ENCODE measurements around the gene UBE2R2. TPM values are rescaled to one million over a fixed set of nuclear protein-coding genes. Genes with fewer than 3 reads are reported as not detected.

The UBE2R2 gene
- total RNA-seq, 2 donors from 2014 or later, result 39.3 to 61.4 TPM

- no peaks in the 10 kb centered on the region for H3K9me3 Mint-ChIP-seq
- H3K4me3 Mint-ChIP-seq, result no peak overlapping the region
- H3K36me3 Mint-ChIP-seq (ENCODE audit: low read depth), result peaks cover 48% of the 10 kb centered on the region
- no peak for ATAC-seq (replicated peaks)
- no peaks in the 10 kb centered on the region for H3K27me3 Mint-ChIP-seq
- H3K4me1 Mint-ChIP-seq, result peaks cover 17% of the 10 kb centered on the region
- no peak overlapping the region for H3K27ac Mint-ChIP-seq
Observed at GRCh38 chr9:33908114-33908513, 91.2 kb downstream of the UBE2R2 start.

GRCh38 chr9:33908749-33909148 lies 91.8 kb downstream of the UBE2R2 start:
- no peak overlapping the region for H3K27ac Mint-ChIP-seq
- no peak overlapping the region for H3K4me3 Mint-ChIP-seq
- no peaks in the 10 kb centered on the region for H3K9me3 Mint-ChIP-seq
- H3K4me1 Mint-ChIP-seq, result peaks cover 14% of the 10 kb centered on the region
- peaks cover 48% of the 10 kb centered on the region for H3K36me3 Mint-ChIP-seq (ENCODE audit: low read depth)
- H3K27me3 Mint-ChIP-seq, result no peaks in the 10 kb centered on the region
- ATAC-seq (replicated peaks), result no peak

- ATAC-seq (replicated peaks), result no peak
- Mint-ChIP-seq H3K9me3 (no peaks in the 10 kb centered on the region), H3K36me3 (ENCODE audit: low read depth) (peaks cover 77% of the 10 kb centered on the region), H3K27ac (peak overlapping the region; percentile 56), H3K27me3 (no peaks in the 10 kb centered on the region), H3K4me3 (no peak overlapping the region), H3K4me1 (peaks cover 4% of the 10 kb centered on the region)
Observed at GRCh38 chr9:33913541-33913940, 96.6 kb downstream of the UBE2R2 start.

GRCh38 chr9:33914887-33915628 lies 98.1 kb downstream of the UBE2R2 start:
- Mint-ChIP-seq H3K9me3 (no peaks in the 10 kb centered on the region), H3K4me1 (peaks cover 4% of the 10 kb centered on the region), H3K27ac (peak overlapping the region; percentile 47), H3K27me3 (no peaks in the 10 kb centered on the region), H3K36me3 (ENCODE audit: low read depth) (peaks cover 92% of the 10 kb centered on the region), H3K4me3 (no peak overlapping the region)
- ATAC-seq (replicated peaks), result no peak

GRCh38 chr9:33917036-33917435 lies 100.1 kb downstream of the UBE2R2 start:
- peaks cover 4% of the 10 kb centered on the region for H3K4me1 Mint-ChIP-seq
- H3K27ac Mint-ChIP-seq, result no peak overlapping the region
- no peak overlapping the region for H3K4me3 Mint-ChIP-seq
- peaks cover 99% of the 10 kb centered on the region for H3K36me3 Mint-ChIP-seq (ENCODE audit: low read depth)
- no peaks in the 10 kb centered on the region for H3K27me3 Mint-ChIP-seq
- ATAC-seq (replicated peaks), result no peak
- H3K9me3 Mint-ChIP-seq, result no peaks in the 10 kb centered on the region

- peaks cover 4% of the 10 kb centered on the region for H3K4me1 Mint-ChIP-seq
- H3K36me3 Mint-ChIP-seq (ENCODE audit: low read depth), result peaks cover 98% of the 10 kb centered on the region
- H3K27ac Mint-ChIP-seq, result peak overlapping the region; percentile 79
- no peaks in the 10 kb centered on the region for H3K27me3 Mint-ChIP-seq
- no peak overlapping the region for H3K4me3 Mint-ChIP-seq
- H3K9me3 Mint-ChIP-seq, result no peaks in the 10 kb centered on the region
- ATAC-seq (replicated peaks), result no peak
Observed at GRCh38 chr9:33919276-33919897, 102.4 kb downstream of the UBE2R2 start.

GRCh38 chr9:33921967-33922895 lies 105.3 kb downstream of the UBE2R2 start:
- no peaks in the 10 kb centered on the region for H3K27me3 Mint-ChIP-seq
- H3K4me1 Mint-ChIP-seq, result no peaks in the 10 kb centered on the region
- H3K27ac Mint-ChIP-seq, result peak overlapping the region; percentile 64
- peak; percentile 52 for ATAC-seq (replicated peaks)
- H3K36me3 Mint-ChIP-seq (ENCODE audit: low read depth), result peaks cover 98% of the 10 kb centered on the region
- no peaks in the 10 kb centered on the region for H3K9me3 Mint-ChIP-seq
- H3K4me3 Mint-ChIP-seq, result no peak overlapping the region

- Mint-ChIP-seq H3K36me3 (ENCODE audit: low read depth) (peaks cover 98% of the 10 kb centered on the region), H3K9me3 (no peaks in the 10 kb centered on the region), H3K27ac (peak overlapping the region; percentile 58), H3K4me1 (no peaks in the 10 kb centered on the region), H3K27me3 (no peaks in the 10 kb centered on the region), H3K4me3 (no peak overlapping the region)
- ATAC-seq (replicated peaks), result no peak
Observed at GRCh38 chr9:33923079-33923478, 106.1 kb downstream of the UBE2R2 start.

- H3K9me3 Mint-ChIP-seq, result no peaks in the 10 kb centered on the region
- peaks cover 98% of the 10 kb centered on the region for H3K36me3 Mint-ChIP-seq (ENCODE audit: low read depth)
- H3K27me3 Mint-ChIP-seq, result no peaks in the 10 kb centered on the region
- ATAC-seq (replicated peaks), result no peak
- no peak overlapping the region for H3K4me3 Mint-ChIP-seq
- H3K27ac Mint-ChIP-seq, result peak overlapping the region; percentile 69
- no peaks in the 10 kb centered on the region for H3K4me1 Mint-ChIP-seq
Observed at GRCh38 chr9:33923998-33924701, 107.2 kb downstream of the UBE2R2 start.

GRCh38 chr9:33924978-33925797 lies 108.2 kb downstream of the UBE2R2 start:
- H3K4me3 Mint-ChIP-seq, result no peak overlapping the region
- H3K36me3 Mint-ChIP-seq (ENCODE audit: low read depth), result peaks cover 95% of the 10 kb centered on the region
- H3K27me3 Mint-ChIP-seq, result no peaks in the 10 kb centered on the region
- H3K4me1 Mint-ChIP-seq, result no peaks in the 10 kb centered on the region
- ATAC-seq (replicated peaks), result peak; percentile 37
- H3K9me3 Mint-ChIP-seq, result no peaks in the 10 kb centered on the region
- H3K27ac Mint-ChIP-seq, result peak overlapping the region; percentile 69

GRCh38 chr9:33926746-33927485 lies 110.0 kb downstream of the UBE2R2 start:
- Mint-ChIP-seq H3K4me1 (no peaks in the 10 kb centered on the region), H3K9me3 (no peaks in the 10 kb centered on the region), H3K4me3 (no peak overlapping the region), H3K36me3 (ENCODE audit: low read depth) (peaks cover 95% of the 10 kb centered on the region), H3K27me3 (no peaks in the 10 kb centered on the region), H3K27ac (no peak overlapping the region)
- ATAC-seq (replicated peaks), result no peak

GRCh38 chr9:33927694-33928093 lies 110.7 kb downstream of the UBE2R2 start:
- Mint-ChIP-seq H3K4me1 (peaks cover 4% of the 10 kb centered on the region), H3K27ac (no peak overlapping the region), H3K36me3 (ENCODE audit: low read depth) (peaks cover 95% of the 10 kb centered on the region), H3K4me3 (no peak overlapping the region), H3K9me3 (no peaks in the 10 kb centered on the region), H3K27me3 (no peaks in the 10 kb centered on the region)
- ATAC-seq (replicated peaks), result no peak

GRCh38 chr9:33931326-33931725 lies 114.4 kb downstream of the UBE2R2 start:
- ATAC-seq (replicated peaks), result no peak
- Mint-ChIP-seq H3K36me3 (ENCODE audit: low read depth) (peaks cover 98% of the 10 kb centered on the region), H3K4me1 (peaks cover 4% of the 10 kb centered on the region), H3K27ac (peak overlapping the region; percentile 53), H3K27me3 (no peaks in the 10 kb centered on the region), H3K9me3 (no peaks in the 10 kb centered on the region), H3K4me3 (no peak overlapping the region)
